NT2/D1 (cell line): ENCODE data around the gene DYNLRB1.

Source experiments
- DNase-seq: peaks from one replicate; pipeline ENCODE4 v3.0.0-alpha.2; 2011; ENCODE audit warnings: low read depth, low spot score
- H3K27me3 ChIP-seq: 2 replicates; pipeline ENCODE4 v1.6.0; 2011; ENCODE audit warnings: mild to moderate bottlenecking; ENCODE audit not compliant: insufficient read length, insufficient read depth
- H3K36me3 ChIP-seq: 2 replicates; pipeline ENCODE4 v1.6.1; 2011; ENCODE audit warnings: mild to moderate bottlenecking, low read length, mixed read lengths; ENCODE audit not compliant: insufficient read depth, insufficient read length
- H3K4me1 ChIP-seq: 2 replicates; pipeline ENCODE4 v1.5.1; 2011; ENCODE audit not compliant: insufficient read depth, insufficient read length
- H3K4me3 ChIP-seq: 2 replicates; pipeline ENCODE4 v1.5.1; 2011; ENCODE audit warnings: low read depth; ENCODE audit not compliant: insufficient read length
- H3K9ac ChIP-seq: 2 replicates; pipeline ENCODE4 v1.6.0; 2011; ENCODE audit warnings: low read depth; ENCODE audit not compliant: insufficient read length
- H3K9me3 ChIP-seq: 2 replicates; pipeline ENCODE4 v1.5.1; 2011; ENCODE audit warnings: mild to moderate bottlenecking, low read length; ENCODE audit not compliant: insufficient read depth
- SUZ12 ChIP-seq: IDR thresholded peaks from 2 replicates; pipeline ENCODE4 v1.6.1; 2011; ENCODE audit not compliant: insufficient read length, insufficient read depth; ENCODE audit errors: extremely low read depth
- YY1 ChIP-seq: IDR thresholded peaks from 2 replicates; pipeline ENCODE4 v1.6.1; 2011; ENCODE audit not compliant: insufficient read length, insufficient read depth
- ZNF274 ChIP-seq: IDR thresholded peaks from 2 replicates; pipeline ENCODE4 v1.6.1; 2011; ENCODE audit warnings: mild to moderate bottlenecking, low read depth, low read length

DYNLRB1 gene

GRCh38 chr20:34537651-34538050 lies 21.4 kb downstream of the DYNLRB1 start:
- Histone ChIP-seq H3K9me3 (no peaks in the 10 kb centered on the region), H3K27me3 (no peaks in the 10 kb centered on the region), H3K36me3 (peaks cover 87% of the 10 kb centered on the region), H3K4me3 (no peak overlapping the region), H3K4me1 (peaks cover 2% of the 10 kb centered on the region), H3K9ac (no peak overlapping the region)
- no peak for TF ChIP-seq ZNF274
- TF ChIP-seq SUZ12: no peak
- no peak for TF ChIP-seq YY1
- no peak for DNase-seq

DNA sequence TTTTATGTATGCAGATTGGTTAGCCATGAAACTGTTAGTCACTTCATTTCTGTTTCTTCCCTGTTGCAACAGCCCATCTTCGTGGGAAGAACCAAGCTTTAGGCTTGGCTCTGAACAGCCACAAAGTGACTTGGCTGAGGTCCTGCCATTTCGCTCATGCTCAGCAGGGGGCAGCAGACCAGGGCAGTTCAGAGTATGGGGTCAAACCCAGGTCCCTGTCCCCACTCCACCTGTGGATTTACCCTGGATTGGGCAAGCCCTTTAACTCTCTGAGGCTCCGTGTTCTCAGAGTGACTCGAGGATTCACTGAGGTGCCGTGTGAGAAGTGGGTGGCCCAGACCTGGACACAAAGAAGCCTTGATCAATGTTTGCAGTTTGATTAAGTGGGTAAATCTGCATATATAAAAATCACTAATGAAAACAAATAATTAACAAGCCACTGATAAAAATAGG lies 22.5 kb downstream of the DYNLRB1 start:
- Histone ChIP-seq H3K36me3 (peaks cover 80% of the 10 kb centered on the region), H3K9me3 (no peaks in the 10 kb centered on the region), H3K4me1 (peaks cover 5% of the 10 kb centered on the region), H3K4me3 (no peak overlapping the region), H3K27me3 (no peaks in the 10 kb centered on the region), H3K9ac (no peak overlapping the region)
- DNase-seq: no peak
- TF ChIP-seq SUZ12 (no peak), YY1 (no peak), ZNF274 (no peak)

DNA sequence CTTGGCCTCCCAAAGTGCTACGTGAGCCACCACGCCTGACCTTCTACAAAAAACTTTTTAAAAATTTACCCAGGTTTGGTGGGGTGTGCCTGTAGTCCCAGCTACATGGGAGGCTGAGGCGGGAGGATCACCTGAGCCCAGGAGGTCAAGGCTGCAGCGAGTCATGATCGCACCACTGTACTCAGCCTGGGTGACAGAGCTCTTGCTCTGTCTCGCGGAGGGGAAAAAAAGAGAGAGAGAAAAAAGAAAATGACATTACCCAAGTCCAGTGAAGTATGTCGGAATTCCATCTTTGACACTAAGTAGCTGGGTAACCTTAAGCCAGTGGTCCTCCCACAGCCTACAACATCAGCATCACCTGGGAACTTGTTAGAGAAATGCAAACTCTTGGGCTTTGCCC lies 23.5 kb downstream of the DYNLRB1 start:
- no peak overlapping the region for H3K4me3 ChIP-seq
- TF ChIP-seq ZNF274 (no peak), YY1 (no peak), SUZ12 (no peak)
- no peaks in the 10 kb centered on the region for H3K9me3 ChIP-seq
- DNase-seq: no peak
- no peak overlapping the region for H3K9ac ChIP-seq
- peaks cover 11% of the 10 kb centered on the region for H3K4me1 ChIP-seq
- no peaks in the 10 kb centered on the region for H3K27me3 ChIP-seq
- peaks cover 70% of the 10 kb centered on the region for H3K36me3 ChIP-seq

GRCh38 chr20:34540596-34541263 lies 24.5 kb downstream of the DYNLRB1 start:
- TF ChIP-seq ZNF274: no peak
- no peak for TF ChIP-seq SUZ12
- no peak for TF ChIP-seq YY1
- no peak for DNase-seq
- Histone ChIP-seq H3K4me1 (peaks cover 11% of the 10 kb centered on the region), H3K36me3 (peaks cover 60% of the 10 kb centered on the region), H3K4me3 (no peak overlapping the region), H3K9ac (no peak overlapping the region), H3K27me3 (no peaks in the 10 kb centered on the region), H3K9me3 (no peaks in the 10 kb centered on the region)

- Histone ChIP-seq H3K9ac (no peak overlapping the region), H3K4me3 (no peak overlapping the region)
Measured at GRCh38 chr20:34541264-34541901, 25.2 kb downstream of the DYNLRB1 start.

GRCh38 chr20:34541917-34542316 lies 25.7 kb downstream of the DYNLRB1 start:
- Histone ChIP-seq H3K27me3 (no peaks in the 10 kb centered on the region), H3K36me3 (peaks cover 51% of the 10 kb centered on the region), H3K4me1 (peaks cover 11% of the 10 kb centered on the region), H3K4me3 (no peak overlapping the region), H3K9ac (no peak overlapping the region), H3K9me3 (no peaks in the 10 kb centered on the region)
- TF ChIP-seq SUZ12 (no peak), ZNF274 (no peak), YY1 (no peak)
- DNase-seq: no peak

More at GRCh38 chr20:34541264-34541901, 25.2 kb downstream of the DYNLRB1 start:
- TF ChIP-seq SUZ12: no peak
- no peak for TF ChIP-seq ZNF274
- no peak for TF ChIP-seq YY1
- Histone ChIP-seq H3K4me1 (peaks cover 11% of the 10 kb centered on the region), H3K9me3 (no peaks in the 10 kb centered on the region), H3K27me3 (no peaks in the 10 kb centered on the region), H3K36me3 (peaks cover 55% of the 10 kb centered on the region)
- no peak for DNase-seq

GRCh38 chr20:34542439-34542838 lies 26.2 kb downstream of the DYNLRB1 start:
- Histone ChIP-seq H3K9me3 (no peaks in the 10 kb centered on the region), H3K27me3 (no peaks in the 10 kb centered on the region), H3K36me3 (peaks cover 46% of the 10 kb centered on the region), H3K9ac (no peak overlapping the region), H3K4me3 (no peak overlapping the region), H3K4me1 (peaks cover 11% of the 10 kb centered on the region)
- no peak for DNase-seq
- TF ChIP-seq SUZ12 (no peak), YY1 (no peak)
